Mammary epithelial cell (primary cell): ENCODE measurements around the gene IRF9.

Source experiments
- EZH2 ChIP-seq: IDR thresholded peaks from 2 replicates; pipeline ENCODE4 v1.6.1; 2012; ENCODE audit warnings: low read length, inconsistent platforms, borderline replicate concordance
- TF ChIP-seq, protein P1 (sequence below), 2 donors: IDR thresholded peaks in 1 of 2; conservative IDR thresholded peaks in 1 of 2; 2 replicates each; pipeline ENCODE4 v1.5.1; 2011 to 2012; ENCODE audit warnings: inconsistent platforms in 2 of 2, low read length in 2 of 2, mild to moderate bottlenecking in 2 of 2, control low read depth in 1 of 2, low read depth in 1 of 2; ENCODE audit not compliant: insufficient read depth in 1 of 2; ENCODE audit errors: extremely low read depth in 1 of 2

DNA sequence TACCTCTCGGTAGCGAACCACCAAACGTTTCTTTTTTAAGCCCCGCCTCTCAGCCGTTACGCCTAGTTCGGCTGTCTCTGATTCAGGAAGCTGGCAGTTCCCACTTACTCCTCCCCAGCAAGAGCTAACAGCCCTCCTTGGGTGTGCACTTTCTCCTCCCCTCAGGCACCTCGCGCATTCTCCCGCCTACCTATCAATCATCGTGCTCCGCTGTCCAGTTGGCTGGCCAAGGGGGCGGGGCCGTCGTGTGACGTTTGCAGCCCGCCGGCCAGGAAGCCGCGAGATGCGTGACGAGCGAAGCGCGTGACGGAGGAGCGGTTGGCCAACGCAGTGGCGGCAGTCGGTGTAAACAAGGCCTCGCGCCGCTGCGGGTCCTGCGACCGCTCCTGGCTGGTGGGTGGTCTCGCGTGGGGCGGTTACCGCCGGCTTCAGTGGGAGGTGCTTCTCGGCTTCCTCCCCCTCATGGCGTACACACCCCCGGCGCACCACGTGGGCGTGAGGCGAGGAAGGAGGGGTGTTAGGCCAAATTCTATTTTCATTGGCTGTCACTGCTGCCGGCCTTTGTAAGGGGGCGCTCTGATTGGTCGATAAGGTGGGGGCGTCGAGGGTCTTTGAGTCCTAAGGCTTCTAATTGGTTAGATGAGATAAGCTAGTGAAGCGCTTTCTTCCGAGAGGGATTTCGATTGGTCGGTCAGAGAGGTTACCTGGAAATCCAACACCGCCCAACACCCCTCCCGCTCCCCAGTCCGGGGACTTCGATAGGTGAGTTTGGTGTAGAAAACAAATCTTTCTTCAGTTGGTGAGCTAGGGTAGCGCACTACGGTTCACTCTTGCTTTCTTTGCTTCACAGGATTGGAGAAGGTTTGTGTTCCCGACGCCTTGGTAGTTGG lies 46.3 kb upstream of the IRF9 start, which contains the start of the genes DCAF11 and NRL:
- TF ChIP-seq EZH2 = no peak
- TF ChIP-seq, protein P1, sequence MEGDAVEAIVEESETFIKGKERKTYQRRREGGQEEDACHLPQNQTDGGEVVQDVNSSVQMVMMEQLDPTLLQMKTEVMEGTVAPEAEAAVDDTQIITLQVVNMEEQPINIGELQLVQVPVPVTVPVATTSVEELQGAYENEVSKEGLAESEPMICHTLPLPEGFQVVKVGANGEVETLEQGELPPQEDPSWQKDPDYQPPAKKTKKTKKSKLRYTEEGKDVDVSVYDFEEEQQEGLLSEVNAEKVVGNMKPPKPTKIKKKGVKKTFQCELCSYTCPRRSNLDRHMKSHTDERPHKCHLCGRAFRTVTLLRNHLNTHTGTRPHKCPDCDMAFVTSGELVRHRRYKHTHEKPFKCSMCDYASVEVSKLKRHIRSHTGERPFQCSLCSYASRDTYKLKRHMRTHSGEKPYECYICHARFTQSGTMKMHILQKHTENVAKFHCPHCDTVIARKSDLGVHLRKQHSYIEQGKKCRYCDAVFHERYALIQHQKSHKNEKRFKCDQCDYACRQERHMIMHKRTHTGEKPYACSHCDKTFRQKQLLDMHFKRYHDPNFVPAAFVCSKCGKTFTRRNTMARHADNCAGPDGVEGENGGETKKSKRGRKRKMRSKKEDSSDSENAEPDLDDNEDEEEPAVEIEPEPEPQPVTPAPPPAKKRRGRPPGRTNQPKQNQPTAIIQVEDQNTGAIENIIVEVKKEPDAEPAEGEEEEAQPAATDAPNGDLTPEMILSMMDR (conservative IDR thresholded peaks at IDR 0.05 in 1 of 2, IDR thresholded peaks at IDR 0.05 in 1 of 2; ENCODE audit: extremely low read depth in 1 of 2, insufficient read depth in 1 of 2, low read depth in 1 of 2, low read length in 2 of 2) = no peak
